Gastroesophageal sphincter (tissue), 3 donors: Measurements from ENCODE around the gene SLC7A8.

ENCODE experiments used
- CTCF ChIP-seq, 4 experiments: fragments of 200-600 bp in 2 of 4; fragments of 450-650 bp in 2 of 4; sonication (generic) in 1 of 4; IDR thresholded peaks; one replicate each; pipeline ENCODE4 v1.5.1; 2017 to 2019; ENCODE audit warnings: antibody characterized with exemption in 4 of 4, mild to moderate bottlenecking in 2 of 4, moderate library complexity in 2 of 4
- EP300 ChIP-seq: sonication (generic); formaldehyde crosslinking; IDR thresholded peaks from one replicate; pipeline ENCODE4 v1.6.1; 2017; ENCODE audit warnings: antibody characterized with exemption, mild to moderate bottlenecking
- POLR2A ChIP-seq, 2 donors: fragments of 450-650 bp; IDR thresholded peaks; one replicate each; pipeline ENCODE4 v1.6.1; 2017; ENCODE audit warnings: antibody characterized with exemption in 2 of 2, mild to moderate bottlenecking in 2 of 2, moderate library complexity in 1 of 2
- POLR2AphosphoS5 ChIP-seq: sonication (generic); formaldehyde crosslinking; IDR thresholded peaks from one replicate; pipeline ENCODE4 v1.6.1; 2017; ENCODE audit warnings: antibody characterized with exemption

- no peak for TF ChIP-seq CTCF (IDR thresholded peaks at IDR 0.05)
- no peak for TF ChIP-seq EP300
- TF ChIP-seq POLR2AphosphoS5 = no peak
- no peak for TF ChIP-seq POLR2A (IDR thresholded peaks at IDR 0.05)
These were observed 63.8 kb downstream of the SLC7A8 start for GRCh38 chr14:23119363-23120327.
